ENCODE measurements around the gene CANX. TPM values are rescaled to one million over a fixed set of nuclear protein-coding genes. Genes with fewer than 3 reads are reported as not detected.

Gene CANX
- total RNA-seq, 2 experiments from 2014 or later, result 164 to 451 TPM

- H4K20me1 ChIP-seq (ENCODE audit: insufficient read depth, low read length), result peaks cover 8% of the 10 kb centered on the region; the same call in 1 of the 2 replicates
- TF ChIP-seq CTCF (conservative IDR thresholded peaks at IDR 0.05; ENCODE audit: low read length), result no peak
- no peak for TF ChIP-seq EZH2phosphoT487 (IDR thresholded peaks at IDR 0.05; ENCODE audit: borderline replicate concordance, low read depth, low read length)
- H2AFZ ChIP-seq (ENCODE audit: low read length), result peak overlapping the region; percentile 82
- ChIA-PET CTCF (ENCODE audit: unreplicated experiment) (no interaction called here), POLR2A (interaction anchor here (1.1 to 1.9 kb wide), 3 partner anchors 16 to 75 kb away, joined by 3 to 13 read pairs (median 4); partner anchors contain the start of gene CBY3)
- BruUV-seq (replicated peaks), result TSS peak; percentile 95
- peaks cover 41% of the 10 kb centered on the region for H3K36me3 ChIP-seq (ENCODE audit: insufficient read depth, low read length)
- peak overlapping the region; percentile 78 for H3K27ac ChIP-seq (ENCODE audit: low read depth, low read length, poor library complexity, severe bottlenecking)
- H3K9me2 ChIP-seq (ENCODE audit: insufficient read depth, low read length), result no peaks in the 10 kb centered on the region
- H3K4me1 ChIP-seq (ENCODE audit: insufficient read depth, low read length, poor library complexity, severe bottlenecking), result peaks cover 24% of the 10 kb centered on the region
- H3K9me3 ChIP-seq (ENCODE audit: low read length), result peaks cover 4% of the 10 kb centered on the region; the same call in 1 of the 2 replicates
- peak overlapping the region; percentile 82 for H3K4me3 ChIP-seq (ENCODE audit: low read depth, low read length, poor library complexity, severe bottlenecking)
- intact Hi-C loops (cut with micrococcal nuclease; ENCODE audit: unreplicated experiment), result loop anchor here (1.0 kb wide), 2 partner anchors 20 to 34 kb away; partner anchors contain the start of gene MAML1
- H3K79me2 ChIP-seq (ENCODE audit: insufficient read depth, low read depth, low read length), result peaks cover 45% of the 10 kb centered on the region
- peak; percentile 99 for DNase-seq (ENCODE audit: low spot score)
- H3K4me2 ChIP-seq (ENCODE audit: low read length), result peak overlapping the region; percentile 90
These were observed 503 bp upstream of the CANX start for GRCh38 chr5:179697993-179698934.

DNA sequence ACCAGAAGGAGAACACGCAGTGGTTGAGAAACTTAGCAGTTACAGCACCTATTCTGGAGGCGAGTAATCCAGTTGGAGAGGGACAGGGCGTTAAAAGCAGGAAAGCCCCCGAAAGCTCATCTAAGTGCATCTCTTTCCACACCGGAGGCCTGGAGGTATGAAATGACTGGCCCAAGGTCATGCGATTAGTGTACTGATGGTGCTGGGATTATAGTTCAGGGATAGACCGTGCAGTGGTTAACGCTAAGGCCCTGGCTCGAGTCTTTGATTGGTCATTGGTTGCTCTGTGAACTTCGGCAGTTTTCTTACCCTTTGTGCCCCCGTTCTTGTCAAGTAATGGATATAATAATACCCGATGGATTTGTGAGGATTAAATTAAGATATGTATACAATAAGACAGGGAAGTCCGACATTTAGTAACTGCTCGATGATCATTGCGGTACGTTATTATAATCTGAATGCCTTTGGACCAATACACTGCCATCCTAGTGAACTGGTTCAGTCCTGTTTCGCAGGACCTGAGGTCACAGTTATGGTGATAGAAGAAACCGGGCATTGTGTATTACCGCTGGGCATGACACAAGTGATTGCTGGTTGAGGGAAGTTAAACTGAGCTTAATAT, 960 bp downstream of the CANX start:
- peak overlapping the region; percentile 82 for H3K4me3 ChIP-seq (ENCODE audit: low read depth, low read length, poor library complexity, severe bottlenecking)
- H3K9me3 ChIP-seq (ENCODE audit: low read length), result peaks cover 4% of the 10 kb centered on the region; the same call in 1 of the 2 replicates
- no TSS peak for BruUV-seq (replicated peaks)
- H3K27ac ChIP-seq (ENCODE audit: low read depth, low read length, poor library complexity, severe bottlenecking), result peak overlapping the region; percentile 59
- peak overlapping the region; percentile 96 for H3K4me2 ChIP-seq (ENCODE audit: low read length)
- H3K79me2 ChIP-seq (ENCODE audit: insufficient read depth, low read depth, low read length), result peaks cover 58% of the 10 kb centered on the region
- peaks cover 54% of the 10 kb centered on the region for H3K36me3 ChIP-seq (ENCODE audit: insufficient read depth, low read length)
- CTCF ChIA-PET (ENCODE audit: unreplicated experiment), result no interaction called here
- no peaks in the 10 kb centered on the region for H3K9me2 ChIP-seq (ENCODE audit: insufficient read depth, low read length)
- H3K4me1 ChIP-seq (ENCODE audit: insufficient read depth, low read length, poor library complexity, severe bottlenecking), result peaks cover 24% of the 10 kb centered on the region
- POLR2A ChIA-PET, result interaction anchor here (0.7 to 1.5 kb wide), 3 partner anchors 13 to 22 kb away, joined by 3 to 6 read pairs (median 3); no protein-coding TSS in a partner anchor
- H4K20me1 ChIP-seq (ENCODE audit: insufficient read depth, low read length), result peaks cover 8% of the 10 kb centered on the region; the same call in 1 of the 2 replicates
- H2AFZ ChIP-seq (ENCODE audit: low read length), result no peak overlapping the region
- TF ChIP-seq EZH2phosphoT487 (IDR thresholded peaks at IDR 0.05; ENCODE audit: borderline replicate concordance, low read depth, low read length) (no peak), CTCF (conservative IDR thresholded peaks at IDR 0.05; ENCODE audit: low read length) (no peak)
- intact Hi-C loops (cut with micrococcal nuclease; ENCODE audit: unreplicated experiment), result no loop called here
- peak; percentile 46 for DNase-seq (ENCODE audit: low spot score)
